ENCODE data around the gene IFNA16.
"Not testable (repeated sequence)": the region's sequence is repeated elsewhere in the genome, so short reads cannot be mapped to it uniquely, and the experiment has no call there.

The IFNA16 gene

GRCh38 chr9:21172156-21172555 is 45.0 kb downstream of the IFNA16 start:
- no peak for TF ChIP-seq CTCF (conservative IDR thresholded peaks at IDR 0.05)
- no peak overlapping the region for H3K27ac ChIP-seq

GRCh38 chr9:21171351-21171750 is 45.8 kb downstream of the IFNA16 start:
- H3K27ac ChIP-seq: no peak overlapping the region
- no peak for TF ChIP-seq CTCF (conservative IDR thresholded peaks at IDR 0.05)

DNA sequence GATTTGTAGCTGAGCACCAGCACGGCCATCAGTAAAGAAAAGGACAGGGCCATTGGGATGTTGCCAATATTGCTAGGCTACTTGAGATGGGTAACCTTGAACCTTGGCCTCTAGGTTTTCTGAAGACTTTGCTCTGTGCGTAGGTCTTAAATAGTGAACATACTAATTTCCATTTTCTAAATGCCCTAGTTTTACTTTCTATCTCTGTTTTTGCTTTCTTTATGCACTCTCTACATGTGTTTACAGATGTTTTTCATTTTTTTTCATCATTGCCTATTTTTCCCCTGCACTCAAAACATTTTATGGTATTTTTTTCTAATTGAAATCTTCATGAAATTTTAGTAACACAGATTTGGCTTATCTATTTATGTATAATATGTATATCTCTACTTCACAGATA is 50.6 kb downstream of the IFNA16 start, which contains the start of gene IFNA21:
TSS of gene IFNA21 (minus strand) at position 101 of the 400 bp plus-strand sequence. CDS start at position 53, 48 bp downstream.
- not testable (repeated sequence) for H3K27ac ChIP-seq

All from VCaP (cell line).